SKM-1 (cell line): ENCODE results near the gene MRPS5.
"Not testable (repeated sequence)": the region's sequence is repeated elsewhere in the genome, so short reads cannot be mapped to it uniquely, and the experiment has no call there.

Experiments
- DNase-seq: peaks from one replicate; lab custom pipeline; 2025; ENCODE audit not compliant: unreplicated experiment; lab: John Stamatoyannopoulos, UW

MRPS5 gene

GRCh38 chr2:95121407-95122196 lies at the start of gene MRPS5:
TSS of gene MRPS5 (minus strand) at chr2:95121808. CDS start at chr2:95121791, 17 bp downstream.
- DNase-seq = peak; percentile 66

DNA sequence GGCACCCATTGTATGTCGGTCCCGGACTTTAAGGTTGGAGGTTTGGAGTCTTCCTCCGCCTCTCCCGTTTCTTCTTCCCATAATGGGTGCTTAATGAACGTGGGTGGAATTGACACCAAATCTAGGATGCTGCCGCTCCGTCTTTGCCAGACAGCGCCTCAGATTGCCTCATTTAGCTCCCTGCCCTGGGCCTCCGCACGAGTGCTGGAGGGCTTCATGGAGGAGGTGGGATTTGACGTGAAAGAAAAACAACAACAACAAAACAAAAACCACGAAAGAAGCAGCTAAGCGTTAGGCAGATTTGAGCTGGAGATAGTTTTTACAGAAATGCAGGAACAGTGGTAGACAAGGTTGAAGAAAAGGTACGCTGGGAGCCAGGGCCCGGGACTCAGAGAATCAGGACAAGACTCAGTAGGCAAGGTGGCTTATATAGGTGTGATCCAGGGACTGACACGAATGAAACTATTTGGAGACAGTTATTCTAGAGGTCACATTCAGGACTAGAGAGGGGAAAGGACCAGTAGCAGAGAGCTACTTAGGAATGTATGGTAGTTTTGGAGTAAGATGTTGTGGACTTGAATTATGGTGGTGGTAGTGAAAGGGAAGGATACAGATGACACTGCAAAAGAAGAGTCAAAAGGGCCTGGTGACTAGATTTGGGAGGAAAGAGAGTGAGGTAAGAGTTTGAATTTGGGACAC lies 44.6 kb upstream of the MRPS5 start:
- DNase-seq = no peak

GRCh38 chr2:95165371-95166064 lies 43.9 kb upstream of the MRPS5 start, which contains the start of gene ZNF2:
TSS of gene ZNF2 (plus strand) at chr2:95165809. CDS start at chr2:95176227, 10,418 bp downstream.
- peak; percentile 92 for DNase-seq

- DNase-seq = no peak
Observed at GRCh38 chr2:95165030-95165370, 43.4 kb upstream of the MRPS5 start.

- peak; percentile 20 for DNase-seq
Observed at GRCh38 chr2:95159690-95160449, 38.3 kb upstream of the MRPS5 start, which contains the start of gene ZNF514. TSS of gene ZNF514 (minus strand) at chr2:95159848. CDS start at chr2:95153253, 6,595 bp downstream.

- DNase-seq = no peak
Observed at GRCh38 chr2:95158891-95159619, 37.4 kb upstream of the MRPS5 start.

GRCh38 chr2:95158441-95158840 lies 36.8 kb upstream of the MRPS5 start:
- no peak for DNase-seq

GRCh38 chr2:95149397-95149984 lies 27.9 kb upstream of the MRPS5 start:
- no peak for DNase-seq

DNA sequence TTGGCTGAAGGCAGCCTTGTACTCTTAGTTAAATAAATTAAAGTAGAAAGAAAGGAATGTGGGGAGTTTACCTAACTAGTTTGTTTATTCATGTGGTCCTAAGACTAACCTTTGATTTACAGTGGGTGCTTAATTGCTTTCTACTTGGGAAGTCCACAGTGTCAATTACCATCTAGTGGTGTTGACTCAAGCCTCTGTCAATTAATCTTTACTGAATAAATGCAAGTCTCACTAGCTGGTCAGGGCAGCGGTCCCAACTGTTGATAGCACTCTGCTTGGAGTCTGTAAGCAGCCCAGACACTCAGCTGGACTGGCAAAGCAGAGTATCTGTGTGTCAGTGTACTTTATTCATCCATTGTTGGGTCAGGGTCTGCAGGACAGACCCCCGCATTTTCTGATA lies 22.2 kb upstream of the MRPS5 start:
- DNase-seq = no peak

GRCh38 chr2:95138702-95139101 lies 17.1 kb upstream of the MRPS5 start:
- no peak for DNase-seq

- no peak for DNase-seq
Observed at GRCh38 chr2:95122197-95122551, 566 bp upstream of the MRPS5 start.

DNA sequence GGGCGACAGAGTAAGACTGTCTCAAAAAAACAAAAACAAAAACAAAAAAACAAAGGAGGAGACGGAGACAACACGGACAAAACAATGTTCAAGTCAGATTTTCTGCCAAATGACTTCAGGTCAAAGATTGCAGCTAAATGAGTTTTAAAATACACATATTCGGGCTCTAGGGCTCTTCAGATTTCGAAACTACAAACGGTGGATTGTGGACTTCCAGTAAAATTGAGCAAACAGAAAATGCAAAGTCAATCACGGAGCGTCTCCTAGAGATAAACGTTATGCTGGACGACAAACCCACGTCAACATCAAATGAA lies 558 bp downstream of the MRPS5 start:
- no peak for DNase-seq

DNA sequence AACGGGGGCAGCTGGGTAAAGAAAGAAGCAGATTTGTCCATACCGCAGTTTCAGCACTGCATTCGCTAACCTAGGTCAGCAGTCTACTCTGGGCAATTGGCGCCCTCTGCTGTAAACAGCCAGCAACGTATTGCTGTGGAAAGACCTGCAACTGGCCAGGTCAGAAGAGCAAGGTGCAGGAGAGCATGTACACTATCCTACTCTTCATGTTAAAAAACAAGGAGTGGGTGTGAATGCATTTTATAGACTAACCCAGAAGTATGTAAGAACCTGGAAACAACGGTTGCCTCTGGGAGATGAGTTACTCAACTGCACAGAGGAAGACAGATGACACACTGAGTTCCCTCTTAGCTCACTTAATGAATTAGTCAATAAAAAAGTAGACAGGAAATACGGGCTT lies 6.2 kb downstream of the MRPS5 start:
- DNase-seq = peak; percentile 11

GRCh38 chr2:95113464-95113863 lies 8.1 kb downstream of the MRPS5 start:
- DNase-seq = no peak

DNA sequence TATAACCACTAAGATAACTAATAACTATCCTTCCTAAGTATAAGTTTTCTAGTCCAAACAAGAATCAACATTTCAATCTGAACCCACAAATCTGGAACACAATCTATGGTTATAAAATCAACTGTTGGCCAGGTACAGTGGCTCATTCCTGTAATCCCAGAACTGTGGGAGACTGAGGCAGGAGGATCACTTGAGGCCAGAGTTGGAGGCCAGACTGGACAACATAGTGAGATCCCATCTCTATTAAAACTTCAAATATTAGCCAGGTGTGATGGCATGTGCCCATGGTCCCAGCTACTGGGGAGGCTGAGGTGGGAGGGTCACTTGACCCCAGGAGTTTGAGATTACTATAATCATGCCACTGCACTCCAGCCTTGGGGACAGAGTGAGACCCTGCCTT lies 11.2 kb downstream of the MRPS5 start:
- DNase-seq = no peak

GRCh38 chr2:95109260-95109659 lies 12.3 kb downstream of the MRPS5 start:
- DNase-seq = no peak

DNA sequence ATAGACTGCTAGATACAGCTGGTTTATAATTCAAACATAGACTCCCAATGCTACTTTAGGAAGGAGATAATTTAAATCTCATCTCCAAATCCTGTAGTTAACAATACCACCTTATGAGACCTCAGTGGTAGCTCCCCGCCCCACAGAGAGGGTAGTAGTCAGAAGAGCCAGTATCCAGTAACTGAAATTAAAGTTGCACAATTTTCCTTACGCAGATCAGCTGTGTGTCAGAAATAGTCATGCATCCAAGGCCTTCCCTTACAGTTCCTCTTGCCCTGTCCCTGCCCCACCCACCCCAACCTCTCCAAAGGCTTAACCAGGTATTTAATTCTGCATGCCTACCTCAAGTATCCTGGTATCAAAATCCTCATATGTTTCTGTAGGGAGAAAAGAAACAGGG lies 15.5 kb downstream of the MRPS5 start:
- no peak for DNase-seq

- no peak for DNase-seq
Observed at GRCh38 chr2:95104606-95105005, 17.0 kb downstream of the MRPS5 start.

- no peak for DNase-seq
Observed at GRCh38 chr2:95099910-95100309, 21.7 kb downstream of the MRPS5 start.

- not testable (repeated sequence) for DNase-seq
Observed at GRCh38 chr2:95098273-95098672, 23.3 kb downstream of the MRPS5 start.
